Uterus (tissue), 2 donors: ENCODE data around the gene SMARCD2.

Experiments
- CTCF ChIP-seq, 4 experiments: fragments of 200-600 bp in 2 of 4; fragments of 450-650 bp in 2 of 4; sonication (generic) in 2 of 4; IDR thresholded peaks; one replicate each; pipeline ENCODE4 v1.5.1; 2016 to 2019; ENCODE audit warnings: antibody characterized with exemption in 4 of 4, mild to moderate bottlenecking in 2 of 4, moderate library complexity in 1 of 4
- POLR2A ChIP-seq, 2 donors: fragments of 450-650 bp; IDR thresholded peaks; one replicate each; pipeline ENCODE4 v1.6.1; 2016; ENCODE audit warnings: antibody characterized with exemption in 2 of 2, mild to moderate bottlenecking in 1 of 2, moderate library complexity in 1 of 2

- no peak for TF ChIP-seq CTCF (IDR thresholded peaks at IDR 0.05)
- no peak for TF ChIP-seq POLR2A (IDR thresholded peaks at IDR 0.05)
Measured at GRCh38 chr17:63821804-63822203, 20.7 kb downstream of the SMARCD2 start.
